Astrocyte of the spinal cord (primary cell): ENCODE results near the gene CABYR.

Experiments used
- DNase-seq: peaks from one replicate; pipeline ENCODE4 v3.0.0; 2011; ENCODE audit warnings: low read depth, low spot score
- H3K4me3 ChIP-seq: 2 replicates; pipeline ENCODE4 v1.5.1; 2011; ENCODE audit warnings: low read depth, mild to moderate bottlenecking, low read length, moderate library complexity
- CTCF ChIP-seq: IDR thresholded peaks from 2 replicates; pipeline ENCODE4 v1.5.1; 2012; ENCODE audit warnings: low read depth, mild to moderate bottlenecking, low read length, inconsistent platforms
- in situ Hi-C: cut with HindIII; loops from 2 replicates; pipeline ENCODE4 v1.10.0; 2017; ENCODE audit warnings: low sequenced_read_pairs

CABYR gene

GRCh38 chr18:24114924-24115549 lies 23.8 kb upstream of the CABYR start:
- DNase-seq: no peak
- TF ChIP-seq CTCF: no peak
- in situ Hi-C loops: no loop called here
- H3K4me3 ChIP-seq: no peak overlapping the region

GRCh38 chr18:24115628-24116027 lies 23.2 kb upstream of the CABYR start:
- H3K4me3 ChIP-seq: no peak overlapping the region
- in situ Hi-C loops: no loop called here
- peak; percentile 12 for DNase-seq
- no peak for TF ChIP-seq CTCF

- no peak overlapping the region for H3K4me3 ChIP-seq
- DNase-seq: peak; percentile 75
- in situ Hi-C loops: no loop called here
- peak; percentile 72 for TF ChIP-seq CTCF
Measured at GRCh38 chr18:24118750-24119577, 19.9 kb upstream of the CABYR start.

- H3K4me3 ChIP-seq: no peak overlapping the region
- TF ChIP-seq CTCF: no peak
- in situ Hi-C loops: no loop called here
- no peak for DNase-seq
Measured at GRCh38 chr18:24120676-24121075, 18.2 kb upstream of the CABYR start.

DNA sequence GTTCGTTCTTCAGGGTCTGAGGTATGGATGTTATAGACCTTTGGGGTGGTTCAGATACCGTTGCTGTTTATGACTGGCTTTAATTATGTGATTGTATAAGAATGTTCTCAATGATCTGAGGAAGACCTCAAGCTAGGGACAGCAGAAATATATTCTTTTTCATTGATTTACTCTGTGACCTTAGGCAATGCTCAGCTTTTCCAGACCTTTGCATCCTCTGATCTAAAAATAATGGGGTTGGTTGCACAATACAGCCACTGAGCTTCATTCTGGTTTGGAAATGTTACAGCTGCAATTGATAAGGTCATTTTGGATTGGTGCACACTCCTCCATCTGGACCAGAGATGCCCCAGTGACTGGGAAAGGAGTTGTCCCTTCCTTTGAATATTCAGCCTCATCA lies 17.2 kb upstream of the CABYR start:
- TF ChIP-seq CTCF: no peak
- H3K4me3 ChIP-seq: no peak overlapping the region
- no peak for DNase-seq
- in situ Hi-C loops: no loop called here

DNA sequence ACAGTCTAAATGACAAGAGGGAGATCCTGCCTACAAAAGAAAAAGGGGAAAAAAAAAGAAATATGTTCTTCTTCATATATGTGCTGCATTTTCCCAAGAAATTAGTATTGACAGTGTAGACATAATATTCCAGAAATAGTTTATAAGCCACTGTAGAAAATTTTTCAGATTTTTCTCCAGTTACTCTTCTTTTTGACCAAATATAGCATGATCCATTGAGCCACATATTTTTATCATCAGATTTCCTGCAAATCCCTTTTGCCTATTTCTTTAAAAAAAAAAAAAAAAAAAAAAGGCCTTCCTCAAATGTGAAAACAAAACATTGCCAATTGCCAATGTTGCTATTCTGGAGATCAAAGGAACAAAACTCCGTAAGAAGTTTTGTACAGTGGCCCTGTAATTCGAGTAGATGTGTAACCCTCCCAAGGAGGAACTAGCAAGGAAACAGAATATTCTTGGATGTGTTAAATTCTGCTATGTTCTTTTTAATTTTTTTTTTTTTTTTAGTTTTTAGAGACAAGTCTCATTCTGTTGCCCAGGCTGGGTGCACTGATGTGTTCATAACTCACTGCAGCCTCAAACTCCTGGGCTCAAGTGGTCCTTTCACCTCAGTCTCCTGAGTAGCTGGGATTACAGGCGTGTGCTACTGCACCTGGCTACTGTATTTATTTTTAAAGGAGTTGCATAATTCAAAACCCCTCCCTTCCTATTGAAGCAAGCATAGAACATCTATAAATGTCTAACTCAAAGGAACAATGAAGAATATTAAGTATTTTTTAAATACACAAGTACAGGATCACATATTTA lies 12.5 kb upstream of the CABYR start:
- H3K4me3 ChIP-seq: no peak overlapping the region
- TF ChIP-seq CTCF: no peak
- in situ Hi-C loops: no loop called here
- DNase-seq: no peak
